ENCODE data around the gene MEP1A. TPM values are rescaled to one million over a fixed set of nuclear protein-coding genes. Genes with fewer than 3 reads are reported as not detected.
"Not testable (repeated sequence)": the region's sequence is repeated elsewhere in the genome, so short reads cannot be mapped to it uniquely, and the experiment has no call there.

Gene MEP1A
- total RNA-seq (under 1 TPM in 4 of 7 donors, not detected in 3; 0.19 to 0.94 (median 0.41) TPM), polyA plus RNA-seq (under 1 TPM; 0.09 to 0.22 (median 0.09) TPM)
- long read RNA-seq, donor 1: 0 reads
- long read RNA-seq, donor 2: 0 reads

- TF ChIP-seq POLR2AphosphoS5 (IDR thresholded peaks at IDR 0.05) (no peak), CTCF (IDR thresholded peaks at IDR 0.05 in 8 of 11, conservative IDR thresholded peaks at IDR 0.05 in 3 of 11) (no peak), POLR2A (IDR thresholded peaks at IDR 0.05) (no peak)
- no peaks in the 10 kb centered on the region for H3K4me1 ChIP-seq
- no peak for DNase-seq
- H3K4me3 ChIP-seq: no peak within 1 kb of the TSS
- H3K27ac ChIP-seq: no peak within 1 kb of the TSS
- 91 to 94% (median 93%) methylated on average over 8 of the region's 8 CpGs for WGBS, 5 donors
- intact Hi-C loops (cut with DNase I; ENCODE audit: low total_unique reads): no loop called here
- H3K9me3 ChIP-seq: no peaks in the 10 kb centered on the region
- H3K27me3 ChIP-seq (replicated peaks in 1 of 7): no peaks in the 10 kb centered on the region
- no peaks in the 10 kb centered on the region for H3K36me3 ChIP-seq
Measured at GRCh38 chr6:46793138-46793537, at the start of gene MEP1A. MEP1A (plus strand) TSS chr6:46793389; CDS start chr6:46793399, 10 bp downstream.

GRCh38 chr6:46743425-46744158, 49.6 kb upstream of the MEP1A start:
- Histone ChIP-seq H3K27ac (no peak overlapping the region), H3K27me3 (replicated peaks in 1 of 7) (no peaks in the 10 kb centered on the region), H3K4me3 (no peak overlapping the region), H3K4me1 (no peaks in the 10 kb centered on the region), H3K9me3 (no peaks in the 10 kb centered on the region), H3K36me3 (no peaks in the 10 kb centered on the region)
- no peak for TF ChIP-seq CTCF (IDR thresholded peaks at IDR 0.05 in 8 of 11, conservative IDR thresholded peaks at IDR 0.05 in 3 of 11)
- no peak for TF ChIP-seq POLR2AphosphoS5 (IDR thresholded peaks at IDR 0.05)
- no peak for TF ChIP-seq POLR2A (IDR thresholded peaks at IDR 0.05)
- DNase-seq: no peak
- intact Hi-C loops (cut with DNase I; ENCODE audit: low total_unique reads): no loop called here
- 76 to 97% (median 89%) methylated on average over 1 of the region's 1 CpG for WGBS, 5 donors

DNA sequence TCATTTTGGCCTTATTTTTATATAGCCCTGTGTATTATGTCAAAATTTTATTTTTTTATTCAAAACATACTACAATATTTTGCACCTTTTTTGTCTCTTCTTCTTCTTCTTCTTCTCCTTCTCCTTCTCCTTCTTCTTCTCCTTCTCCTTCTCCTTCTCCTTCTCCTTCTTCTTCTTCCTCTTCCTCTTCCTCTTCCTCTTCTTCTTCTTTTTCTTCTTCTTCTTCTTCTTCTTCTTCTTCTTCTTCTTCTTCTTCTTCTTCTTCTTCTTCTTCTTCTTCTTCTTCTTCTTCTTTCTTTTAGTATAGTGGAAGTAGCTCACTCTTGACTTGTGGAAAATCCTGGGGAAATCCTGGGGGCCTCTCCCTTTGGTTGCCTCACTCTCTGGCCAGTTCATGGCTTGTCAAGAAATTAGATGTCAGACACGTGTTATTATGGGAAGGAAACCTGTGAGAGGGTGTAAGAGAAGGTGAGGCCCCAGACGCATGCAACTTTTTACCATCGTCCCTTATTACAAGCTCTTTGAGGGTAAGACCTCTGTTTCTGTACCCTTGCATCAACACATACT, 48.9 kb upstream of the MEP1A start:
- H3K27me3 ChIP-seq (replicated peaks in 1 of 7); intact Hi-C loops (cut with DNase I; ENCODE audit: low total_unique reads); H3K36me3 ChIP-seq; DNase-seq; H3K9me3 ChIP-seq; H3K4me1 ChIP-seq; H3K27ac ChIP-seq; H3K4me3 ChIP-seq: not testable (repeated sequence)
- 65 to 84% (median 82%) methylated on average over 3 of the region's 3 CpGs for WGBS, 5 donors

- intact Hi-C loops (cut with DNase I; ENCODE audit: low total_unique reads): no loop called here
- Histone ChIP-seq H3K36me3 (no peaks in the 10 kb centered on the region), H3K27me3 (replicated peaks in 1 of 7) (no peaks in the 10 kb centered on the region), H3K9me3 (no peaks in the 10 kb centered on the region), H3K4me1 (no peaks in the 10 kb centered on the region), H3K27ac (no peak overlapping the region), H3K4me3 (no peak overlapping the region)
- TF ChIP-seq POLR2AphosphoS5 (IDR thresholded peaks at IDR 0.05) (no peak), POLR2A (IDR thresholded peaks at IDR 0.05) (no peak), CTCF (IDR thresholded peaks at IDR 0.05 in 8 of 11, conservative IDR thresholded peaks at IDR 0.05 in 3 of 11) (no peak)
- WGBS, 5 donors: 50 to 67% (median 57%) methylated on average over 2 of the region's 2 CpGs
- no peak for DNase-seq
Measured at GRCh38 chr6:46745973-46746372, 47.2 kb upstream of the MEP1A start.

Measured in spleen (tissue), 13 donors.